ENCODE results near the gene ADGRB2. TPM values are rescaled to one million over a fixed set of nuclear protein-coding genes. Genes with fewer than 3 reads are reported as not detected.

The ADGRB2 gene
- total RNA-seq, 4 donors from 2014 or later: 3.3 to 39.1 (median 17.2) TPM

- H3K9me3 ChIP-seq: no peaks in the 10 kb centered on the region
- H3K27me3 ChIP-seq: peaks cover 0 to 8% of the 10 kb centered on the region in 2 donors
- H3K4me3 ChIP-seq: no peak overlapping the region
- TF ChIP-seq POLR2A (IDR thresholded peaks at IDR 0.05): no peak
- no peak for TF ChIP-seq CTCF (IDR thresholded peaks at IDR 0.05)
- no peaks in the 10 kb centered on the region for H3K36me3 ChIP-seq
- peaks cover 0 to 32% (median 9%) of the 10 kb centered on the region in 4 donors for H3K4me1 ChIP-seq
- DNase-seq: no peak
- no peak overlapping the region for H3K27ac ChIP-seq
Measured at GRCh38 chr1:31755850-31756492, 8.2 kb downstream of the ADGRB2 start.

GRCh38 chr1:31755197-31755611 is 8.9 kb downstream of the ADGRB2 start:
- H3K9me3 ChIP-seq: no peaks in the 10 kb centered on the region
- no peak for DNase-seq
- H3K4me3 ChIP-seq: no peak overlapping the region
- no peaks in the 10 kb centered on the region for H3K36me3 ChIP-seq
- TF ChIP-seq CTCF (IDR thresholded peaks at IDR 0.05) (no peak), POLR2A (IDR thresholded peaks at IDR 0.05) (no peak)
- H3K4me1 ChIP-seq: peaks cover 0 to 28% (median 6%) of the 10 kb centered on the region in 4 donors
- no peak overlapping the region for H3K27ac ChIP-seq
- H3K27me3 ChIP-seq: no peaks in the 10 kb centered on the region

- Histone ChIP-seq H3K27ac (peak overlapping the region in 1 of 4 donors; percentile 76), H3K4me1 (peaks cover 0 to 26% (median 4%) of the 10 kb centered on the region in 4 donors), H3K4me3 (no peak overlapping the region), H3K9me3 (no peaks in the 10 kb centered on the region), H3K27me3 (no peaks in the 10 kb centered on the region), H3K36me3 (no peaks in the 10 kb centered on the region)
- TF ChIP-seq POLR2A (IDR thresholded peaks at IDR 0.05): no peak
- no peak for TF ChIP-seq CTCF (IDR thresholded peaks at IDR 0.05)
- no peak for DNase-seq
Measured at GRCh38 chr1:31754397-31754796, 9.7 kb downstream of the ADGRB2 start.

- Histone ChIP-seq H3K27me3 (no peaks in the 10 kb centered on the region), H3K4me1 (peaks cover 0 to 26% (median 4%) of the 10 kb centered on the region in 4 donors), H3K4me3 (no peak overlapping the region), H3K36me3 (no peaks in the 10 kb centered on the region), H3K27ac (peak overlapping the region in 1 of 4 donors; percentile 76), H3K9me3 (no peaks in the 10 kb centered on the region)
- no peak for TF ChIP-seq CTCF (IDR thresholded peaks at IDR 0.05)
- peak in 1 of 2 donors; percentile 30 for TF ChIP-seq POLR2A (IDR thresholded peaks at IDR 0.05)
- DNase-seq: peak in 2 of 3 donors; percentile 77 to 90
Measured at GRCh38 chr1:31753707-31754349, 10.3 kb downstream of the ADGRB2 start.

- no peak for TF ChIP-seq CTCF (IDR thresholded peaks at IDR 0.05)
- TF ChIP-seq POLR2A (IDR thresholded peaks at IDR 0.05): no peak
- Histone ChIP-seq H3K27me3 (no peaks in the 10 kb centered on the region), H3K36me3 (no peaks in the 10 kb centered on the region), H3K9me3 (no peaks in the 10 kb centered on the region), H3K4me1 (peaks cover 0 to 26% (median 4%) of the 10 kb centered on the region in 4 donors), H3K27ac (peak overlapping the region in 1 of 4 donors; percentile 76), H3K4me3 (no peak overlapping the region)
- no peak for DNase-seq
Measured at GRCh38 chr1:31752952-31753475, 11.1 kb downstream of the ADGRB2 start.
